ENCODE data around the gene MYH7.

MYH7 gene

GRCh38 chr14:23439107-23439835 is 3.8 kb upstream of the MYH7 start:
- H3K4me3 ChIP-seq (ENCODE audit: low read depth, low read length): no peak overlapping the region
- no peak for TF ChIP-seq CTCF (IDR thresholded peaks at IDR 0.05; ENCODE audit: borderline replicate concordance, insufficient read depth, low read depth, low read length)

DNA sequence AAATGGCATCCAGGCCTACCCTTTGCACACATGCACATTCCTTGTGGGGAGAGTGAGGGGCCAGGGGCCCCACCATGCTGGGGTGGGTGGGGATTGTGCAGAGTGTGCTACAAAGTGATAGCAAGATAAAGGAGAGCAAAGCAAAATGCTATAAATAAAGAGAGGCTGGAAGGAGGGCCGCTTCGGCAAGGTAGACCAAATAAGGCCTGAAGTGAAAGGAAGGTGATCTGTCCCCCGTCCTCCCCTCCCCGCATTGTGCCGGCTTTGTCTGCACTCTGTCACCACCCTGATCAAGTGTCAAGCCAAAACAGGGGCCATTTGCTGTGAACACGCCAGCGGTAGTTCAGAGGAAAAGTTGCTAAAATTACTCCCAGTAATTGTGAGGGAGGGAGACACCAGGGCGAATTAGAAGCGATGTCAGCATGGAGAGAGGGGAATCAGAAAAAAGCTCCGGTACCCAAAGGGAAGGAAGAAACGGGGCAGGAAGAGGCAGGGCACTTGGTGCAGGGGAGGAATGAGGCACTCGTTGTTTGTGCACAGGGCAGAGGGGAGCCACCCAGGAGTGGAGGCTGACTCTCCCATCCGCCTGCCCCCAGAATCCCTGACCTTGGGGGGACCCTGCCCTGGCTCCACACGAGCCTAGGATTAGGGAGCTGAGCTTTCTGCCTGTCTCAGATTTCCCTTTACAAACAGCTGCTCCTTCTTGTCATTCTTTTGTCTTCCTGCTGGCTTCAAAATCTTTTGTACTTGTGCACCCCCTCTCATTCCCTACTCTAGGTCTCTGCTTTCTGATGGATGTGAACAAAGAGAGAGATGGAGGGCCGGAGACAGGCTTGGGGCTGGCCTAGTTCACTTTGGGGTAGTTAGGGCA is 2.9 kb upstream of the MYH7 start:
- TF ChIP-seq CTCF (IDR thresholded peaks at IDR 0.05; ENCODE audit: borderline replicate concordance, insufficient read depth, low read depth, low read length): no peak
- no peak overlapping the region for H3K4me3 ChIP-seq (ENCODE audit: low read depth, low read length)

DNA sequence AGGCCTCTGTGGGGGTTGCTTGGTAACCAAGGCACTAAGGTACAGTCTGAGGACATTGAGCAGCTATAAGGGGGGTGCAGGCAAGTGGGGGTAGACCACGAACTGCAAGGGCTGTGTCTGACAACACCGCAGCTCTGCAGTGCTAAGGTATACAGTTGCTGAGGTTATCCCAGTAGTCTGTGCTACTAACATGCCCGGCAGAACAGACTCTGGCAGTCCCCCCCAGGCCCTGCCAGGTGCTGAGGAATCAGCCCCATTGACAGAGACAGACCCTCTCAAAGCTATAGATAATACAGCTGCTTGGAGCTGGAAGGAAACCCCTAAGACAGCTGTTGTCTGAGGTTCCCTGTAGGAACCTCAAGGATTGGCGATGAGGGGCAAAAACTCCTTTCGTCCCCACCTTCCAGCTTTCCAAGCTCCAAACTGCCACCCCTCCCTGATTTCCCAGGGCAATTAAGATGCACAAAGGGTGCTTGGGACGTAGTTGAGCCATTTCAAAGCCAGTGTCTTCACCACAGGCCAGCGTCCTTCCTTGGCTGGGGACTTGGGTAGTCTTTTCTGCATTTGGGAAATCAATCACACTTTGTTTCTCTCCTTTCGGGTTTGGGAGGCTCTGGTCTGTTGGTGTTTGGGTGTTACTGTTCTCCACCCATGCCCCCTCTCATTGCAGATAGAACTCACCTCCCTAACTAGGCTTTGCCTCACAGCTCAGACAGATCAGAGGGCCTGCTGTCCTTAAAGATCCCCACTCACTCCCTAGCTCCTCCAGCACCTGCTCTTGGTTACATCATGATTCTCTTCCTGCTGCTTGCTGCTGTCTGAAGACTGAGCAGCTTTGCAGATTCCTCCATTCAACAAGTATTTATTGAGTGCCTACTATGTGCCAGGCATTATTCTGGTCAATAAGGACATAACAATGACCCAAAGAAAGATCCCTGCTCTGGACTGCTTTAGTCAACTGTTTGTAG is 2.0 kb upstream of the MYH7 start:
- no peak for TF ChIP-seq CTCF (IDR thresholded peaks at IDR 0.05; ENCODE audit: borderline replicate concordance, insufficient read depth, low read depth, low read length)
- no peak overlapping the region for H3K4me3 ChIP-seq (ENCODE audit: low read depth, low read length)

GRCh38 chr14:23436327-23437132 is 1.1 kb upstream of the MYH7 start:
- no peak for TF ChIP-seq CTCF (IDR thresholded peaks at IDR 0.05; ENCODE audit: borderline replicate concordance, insufficient read depth, low read depth, low read length)
- H3K4me3 ChIP-seq (ENCODE audit: low read depth, low read length): no peak overlapping the region

GRCh38 chr14:23434488-23435222 is 805 bp downstream of the MYH7 start:
- TF ChIP-seq CTCF (IDR thresholded peaks at IDR 0.05; ENCODE audit: borderline replicate concordance, insufficient read depth, low read depth, low read length): no peak
- H3K4me3 ChIP-seq (ENCODE audit: low read depth, low read length): no peak overlapping the region

Data from GM12875 (cell line).